Immature natural killer cell (primary cell): ENCODE measurements around the gene PHF23. TPM values are rescaled to one million over a fixed set of nuclear protein-coding genes. Genes with fewer than 3 reads are reported as not detected.

Source experiments
- DNase-seq, 3 donors: peaks; one replicate each; pipeline ENCODE4 v3.0.0; 2022; ENCODE audit warnings: mixed read lengths in 1 of 3
- H3K27ac Mint-ChIP-seq, 6 donors: one replicate each; pipeline ENCODE4 v1.8.0; 2020; ENCODE audit warnings: mixed read lengths in 6 of 6, mild to moderate bottlenecking in 5 of 6, inconsistent platforms in 4 of 6, moderate library complexity in 3 of 6
- H3K27me3 Mint-ChIP-seq, 3 donors: one replicate each; pipeline ENCODE4 v1.8.0; 2020 to 2021; ENCODE audit warnings: low read depth in 3 of 3, mild to moderate bottlenecking in 3 of 3, mixed read lengths in 3 of 3, moderate library complexity in 3 of 3, inconsistent platforms in 1 of 3
- H3K36me3 Mint-ChIP-seq, 3 donors: one replicate each; pipeline ENCODE4 v1.8.0; 2020; ENCODE audit warnings: mixed read lengths in 3 of 3, inconsistent platforms in 2 of 3, mild to moderate bottlenecking in 2 of 3
- H3K4me1 Mint-ChIP-seq, 2 donors: one replicate each; pipeline ENCODE4 v1.8.0; 2020; ENCODE audit warnings: inconsistent platforms in 2 of 2, mild to moderate bottlenecking in 2 of 2, mixed read lengths in 2 of 2, moderate library complexity in 1 of 2
- H3K4me3 Mint-ChIP-seq, 5 donors: one replicate each; pipeline ENCODE4 v1.8.0; 2020; ENCODE audit warnings: mild to moderate bottlenecking in 5 of 5, mixed read lengths in 5 of 5, inconsistent platforms in 3 of 5, moderate library complexity in 3 of 5
- H3K9me3 Mint-ChIP-seq, 6 donors: one replicate each; pipeline ENCODE4 v1.8.0; 2020; ENCODE audit warnings: mild to moderate bottlenecking in 6 of 6, mixed read lengths in 6 of 6, inconsistent platforms in 4 of 6, moderate library complexity in 3 of 6
- polyA plus RNA-seq, 3 donors: library from polyadenylated mRNA; unstranded; fragments of 300-500 nt; fragmentation: Illumina TruSeq; gene quantifications; one replicate each; pipeline ENCODE4 v1.2.3, GENCODE V29; 2021

PHF23 gene
- polyA plus RNA-seq, 3 donors from 2014 or later: 11.9 to 41.4 (median 17.7) TPM

- no peak for DNase-seq
- Mint-ChIP-seq H3K4me3 (peak overlapping the region; percentile 89 to 97 (median 91)), H3K27ac (peak overlapping the region; percentile 90 to 99 (median 98)), H3K36me3 (peaks cover 4 to 8% (median 5%) of the 10 kb centered on the region in 3 donors), H3K4me1 (peaks cover 44 to 48% of the 10 kb centered on the region in 2 donors), H3K9me3 (no peaks in the 10 kb centered on the region), H3K27me3 (peaks cover 3 to 11% (median 6%) of the 10 kb centered on the region in 3 donors)
These were observed 19.9 kb downstream of the PHF23 start for GRCh38 chr17:7219229-7219811.

- Mint-ChIP-seq H3K4me1 (peaks cover 50 to 53% of the 10 kb centered on the region in 2 donors), H3K36me3 (peaks cover under 1 to 5% (median 5%) of the 10 kb centered on the region in 3 donors)
- DNase-seq: no peak
These were observed 20.5 kb downstream of the PHF23 start for GRCh38 chr17:7218758-7219157.

GRCh38 chr17:7218166-7218565 lies 21.1 kb downstream of the PHF23 start:
- DNase-seq: no peak
- H3K9me3 Mint-ChIP-seq: no peaks in the 10 kb centered on the region
- H3K4me3 Mint-ChIP-seq: peak overlapping the region in 3 of 5 donors; percentile 21 to 50 (median 42)
- H3K36me3 Mint-ChIP-seq: no peaks in the 10 kb centered on the region
- peaks cover 56 to 58% of the 10 kb centered on the region in 2 donors for H3K4me1 Mint-ChIP-seq
- peak overlapping the region in 1 of 6 donors; percentile 4 for H3K27ac Mint-ChIP-seq
- H3K27me3 Mint-ChIP-seq: peaks cover 12 to 21% (median 14%) of the 10 kb centered on the region in 3 donors

More at GRCh38 chr17:7218758-7219157, 20.5 kb downstream of the PHF23 start:
- Mint-ChIP-seq H3K4me3 (peak overlapping the region; percentile 48 to 93 (median 90)), H3K27ac (peak overlapping the region in 4 of 6 donors; percentile 70 to 98 (median 98)), H3K27me3 (peaks cover 9 to 15% (median 11%) of the 10 kb centered on the region in 3 donors), H3K9me3 (no peaks in the 10 kb centered on the region)

- H3K36me3 Mint-ChIP-seq: no peaks in the 10 kb centered on the region
- peaks cover 56 to 58% of the 10 kb centered on the region in 2 donors for H3K4me1 Mint-ChIP-seq
- H3K9me3 Mint-ChIP-seq: no peaks in the 10 kb centered on the region
- H3K27ac Mint-ChIP-seq: peak overlapping the region in 1 of 6 donors; percentile 35
- DNase-seq: no peak
- H3K4me3 Mint-ChIP-seq: peak overlapping the region in 1 of 5 donors; percentile 50
- H3K27me3 Mint-ChIP-seq: peaks cover 12 to 22% (median 15%) of the 10 kb centered on the region in 3 donors
These were observed 21.9 kb downstream of the PHF23 start for GRCh38 chr17:7217113-7217987.

GRCh38 chr17:7216242-7217112 lies 22.8 kb downstream of the PHF23 start:
- Mint-ChIP-seq H3K9me3 (no peaks in the 10 kb centered on the region), H3K4me3 (peak overlapping the region in 3 of 5 donors; percentile 2 to 27 (median 7)), H3K36me3 (no peaks in the 10 kb centered on the region), H3K27ac (peak overlapping the region in 3 of 6 donors; percentile 40 to 81 (median 76)), H3K4me1 (peaks cover 55 to 56% of the 10 kb centered on the region in 2 donors), H3K27me3 (peaks cover 17 to 23% (median 18%) of the 10 kb centered on the region in 3 donors)
- DNase-seq: no peak

GRCh38 chr17:7215652-7216180 lies 23.5 kb downstream of the PHF23 start:
- no peak overlapping the region for H3K4me3 Mint-ChIP-seq
- H3K4me1 Mint-ChIP-seq: peaks cover 47 to 49% of the 10 kb centered on the region in 2 donors
- peaks cover 17 to 23% (median 18%) of the 10 kb centered on the region in 3 donors for H3K27me3 Mint-ChIP-seq
- no peaks in the 10 kb centered on the region for H3K36me3 Mint-ChIP-seq
- peak overlapping the region in 3 of 6 donors; percentile 30 to 64 (median 40) for H3K27ac Mint-ChIP-seq
- H3K9me3 Mint-ChIP-seq: no peaks in the 10 kb centered on the region
- no peak for DNase-seq

- Mint-ChIP-seq H3K27ac (peak overlapping the region; percentile 84 to 97 (median 96)), H3K36me3 (no peaks in the 10 kb centered on the region), H3K27me3 (peaks cover 18 to 24% (median 19%) of the 10 kb centered on the region in 3 donors), H3K9me3 (no peaks in the 10 kb centered on the region), H3K4me1 (peaks cover 42 to 44% of the 10 kb centered on the region in 2 donors), H3K4me3 (peak overlapping the region; percentile 82 to 90 (median 87))
- DNase-seq: no peak
These were observed 24.1 kb downstream of the PHF23 start for GRCh38 chr17:7215136-7215638.

- Mint-ChIP-seq H3K4me1 (peaks cover 37 to 40% of the 10 kb centered on the region in 2 donors), H3K4me3 (peak overlapping the region; percentile 82 to 90 (median 87)), H3K27ac (peak overlapping the region; percentile 84 to 97 (median 96)), H3K9me3 (no peaks in the 10 kb centered on the region), H3K36me3 (no peaks in the 10 kb centered on the region), H3K27me3 (peaks cover 18 to 24% (median 19%) of the 10 kb centered on the region in 3 donors)
- peak; percentile 97 for DNase-seq
These were observed 24.7 kb downstream of the PHF23 start for GRCh38 chr17:7214300-7215135.

GRCh38 chr17:7213895-7214299 lies 25.4 kb downstream of the PHF23 start:
- Mint-ChIP-seq H3K36me3 (no peaks in the 10 kb centered on the region), H3K27ac (peak overlapping the region; percentile 84 to 97 (median 96)), H3K4me3 (peak overlapping the region; percentile 82 to 90 (median 87)), H3K4me1 (peaks cover 31 to 34% of the 10 kb centered on the region in 2 donors), H3K9me3 (no peaks in the 10 kb centered on the region), H3K27me3 (peaks cover 18 to 24% (median 19%) of the 10 kb centered on the region in 3 donors)
- DNase-seq: no peak

GRCh38 chr17:7211491-7212273 lies 27.6 kb downstream of the PHF23 start:
- DNase-seq: no peak
- H3K4me3 Mint-ChIP-seq: no peak overlapping the region
- H3K27ac Mint-ChIP-seq: peak overlapping the region in 3 of 6 donors; percentile 27 to 65 (median 62)
- no peaks in the 10 kb centered on the region for H3K36me3 Mint-ChIP-seq
- peaks cover 28 to 29% of the 10 kb centered on the region in 2 donors for H3K4me1 Mint-ChIP-seq
- peaks cover 20 to 25% (median 22%) of the 10 kb centered on the region in 3 donors for H3K27me3 Mint-ChIP-seq
- no peaks in the 10 kb centered on the region for H3K9me3 Mint-ChIP-seq

GRCh38 chr17:7208754-7209460 lies 30.4 kb downstream of the PHF23 start:
- H3K36me3 Mint-ChIP-seq: no peaks in the 10 kb centered on the region
- no peak overlapping the region for H3K4me3 Mint-ChIP-seq
- peak overlapping the region in 3 of 6 donors; percentile 14 to 71 (median 68) for H3K27ac Mint-ChIP-seq
- no peak for DNase-seq
- H3K27me3 Mint-ChIP-seq: peaks cover 25 to 27% (median 27%) of the 10 kb centered on the region in 3 donors
- H3K9me3 Mint-ChIP-seq: no peaks in the 10 kb centered on the region
- H3K4me1 Mint-ChIP-seq: peaks cover 31 to 34% of the 10 kb centered on the region in 2 donors
